Mesenchymal stem cell (in vitro differentiated cells and primary cell): Measurements from ENCODE around the gene MYBPC1.

ENCODE experiments used
- DNase-seq: peaks from one replicate; pipeline ENCODE4 v3.0.0-alpha.2; 2013
- H2AFZ ChIP-seq: one replicate; pipeline ENCODE4 v1.6.1; 2013; ENCODE audit warnings: low read depth, mild to moderate bottlenecking, control low read depth, inconsistent platforms, low read length, moderate library complexity
- H2AK5ac ChIP-seq: 2 replicates; pipeline ENCODE4 v1.6.1; 2013; ENCODE audit warnings: low read length, moderate library complexity, mild to moderate bottlenecking, inconsistent platforms; ENCODE audit not compliant: severe bottlenecking
- H2BK120ac ChIP-seq: one replicate; pipeline ENCODE4 v1.6.1; 2013; ENCODE audit warnings: low read depth, mild to moderate bottlenecking, inconsistent platforms, low read length, moderate library complexity
- H2BK12ac ChIP-seq, 2 experiments: one replicate each; pipeline ENCODE4 v1.6.1; 2013; ENCODE audit warnings: inconsistent platforms in 2 of 2, low read length in 2 of 2, mild to moderate bottlenecking in 2 of 2, moderate library complexity in 2 of 2, control low read depth in 1 of 2
- H2BK15ac ChIP-seq: one replicate; pipeline ENCODE4 v1.6.1; 2013; ENCODE audit warnings: mild to moderate bottlenecking, low read depth, inconsistent platforms; ENCODE audit not compliant: poor library complexity, severe bottlenecking
- H2BK5ac ChIP-seq: 2 replicates; pipeline ENCODE4 v1.6.1; 2013; ENCODE audit warnings: low read depth, mild to moderate bottlenecking, low read length, control low read depth, inconsistent platforms; ENCODE audit not compliant: poor library complexity, severe bottlenecking
- H3K14ac ChIP-seq, 2 experiments: one replicate each; pipeline ENCODE4 v1.6.1; 2013; ENCODE audit warnings: inconsistent platforms in 2 of 2, low read length in 2 of 2, control low read depth in 1 of 2, mild to moderate bottlenecking in 1 of 2, moderate library complexity in 1 of 2
- H3K18ac ChIP-seq, 2 experiments: one replicate each; pipeline ENCODE4 v1.6.1; 2013; ENCODE audit warnings: inconsistent platforms in 2 of 2, low read length in 2 of 2, control low read depth in 1 of 2, low read depth in 1 of 2, mild to moderate bottlenecking in 1 of 2
- H3K23ac ChIP-seq, 2 experiments: one replicate each; pipeline ENCODE4 v1.6.1; 2013; ENCODE audit warnings: inconsistent platforms in 2 of 2, low read length in 2 of 2, mild to moderate bottlenecking in 2 of 2, moderate library complexity in 2 of 2, control low read depth in 1 of 2
- H3K27ac ChIP-seq: 2 replicates; pipeline ENCODE4 v1.5.1; 2013; ENCODE audit warnings: mild to moderate bottlenecking, moderate library complexity, low read length, control low read depth, inconsistent platforms; ENCODE audit not compliant: poor library complexity, severe bottlenecking
- H3K27me3 ChIP-seq, 2 experiments: 2 replicates each; pipeline versions ENCODE4 v1.6.1 to v1.7.0; 2013; ENCODE audit warnings: low read length in 2 of 2, mild to moderate bottlenecking in 2 of 2, moderate library complexity in 2 of 2, control low read depth in 1 of 2, inconsistent platforms in 1 of 2; ENCODE audit not compliant: control insufficient read depth in 1 of 2, insufficient read depth in 1 of 2
- H3K36me3 ChIP-seq, 2 experiments: 2 replicates each; pipeline versions ENCODE4 v1.6.1 to v1.7.0; 2013; ENCODE audit warnings: low read length in 2 of 2, control low read depth in 1 of 2, inconsistent platforms in 1 of 2, low read depth in 1 of 2, mild to moderate bottlenecking in 1 of 2; ENCODE audit not compliant: insufficient read depth in 2 of 2, control insufficient read depth in 1 of 2
- H3K4ac ChIP-seq, 2 experiments: one replicate each; pipeline ENCODE4 v1.6.1; 2013; ENCODE audit warnings: inconsistent platforms in 2 of 2, low read length in 2 of 2, mild to moderate bottlenecking in 2 of 2, moderate library complexity in 2 of 2, control low read depth in 1 of 2, low read depth in 1 of 2
- H3K4me1 ChIP-seq: 2 replicates; pipeline ENCODE4 v1.6.1; 2013; ENCODE audit warnings: low read depth, low read length, control low read depth; ENCODE audit not compliant: control insufficient read depth, insufficient read depth
- H3K4me2 ChIP-seq: 2 replicates; pipeline ENCODE4 v1.6.1; 2013; ENCODE audit warnings: low read length, mild to moderate bottlenecking, inconsistent platforms; ENCODE audit not compliant: poor library complexity, severe bottlenecking
- H3K4me3 ChIP-seq, 2 experiments: 2 replicates each; pipeline versions ENCODE4 v1.5.1 to v1.7.0; 2013; ENCODE audit warnings: low read length in 2 of 2, mild to moderate bottlenecking in 2 of 2, control low read depth in 1 of 2, low read depth in 1 of 2; ENCODE audit not compliant: insufficient read depth in 1 of 2
- H3K79me1 ChIP-seq: replicated peaks from 2 replicates; pipeline ENCODE4 v1.6.1; 2013; ENCODE audit warnings: mild to moderate bottlenecking, control low read depth, low read length, inconsistent platforms; ENCODE audit not compliant: poor library complexity, severe bottlenecking
- H3K9ac ChIP-seq: 2 replicates; pipeline ENCODE4 v1.7.0; 2013; ENCODE audit warnings: mild to moderate bottlenecking, low read length, moderate library complexity
- H3K9me3 ChIP-seq: 2 replicates; pipeline ENCODE4 v1.7.0; 2013; ENCODE audit warnings: mild to moderate bottlenecking, low read length; ENCODE audit not compliant: control insufficient read depth
- H4K8ac ChIP-seq: one replicate; pipeline ENCODE4 v1.6.1; 2013; ENCODE audit warnings: inconsistent platforms, mild to moderate bottlenecking, low read length, moderate library complexity
- H4K91ac ChIP-seq: one replicate; pipeline ENCODE4 v1.6.1; 2013; ENCODE audit warnings: mild to moderate bottlenecking, low read length, inconsistent platforms
- WGBS: methylation state at CpG from one replicate; pipeline ENCODE4 v1.1.7; 2013; ENCODE audit warnings: mixed read lengths; 5-methylcytosine and 5-hydroxymethylcytosine counted together

Gene MYBPC1

GRCh38 chr12:101596172-101596571 lies 1.4 kb downstream of the MYBPC1 start:
- H3K4me1 ChIP-seq: no peaks in the 10 kb centered on the region
- no peak overlapping the region for H4K8ac ChIP-seq
- WGBS: no CpG with 5 or more reads among the region's 2 CpGs
- H3K36me3 ChIP-seq: no peaks in the 10 kb centered on the region
- no peaks in the 10 kb centered on the region for H3K27me3 ChIP-seq
- H2BK15ac ChIP-seq: no peak overlapping the region
- no peak overlapping the region for H3K14ac ChIP-seq
- no peak overlapping the region for H3K18ac ChIP-seq
- no peak overlapping the region for H3K23ac ChIP-seq
- no peaks in the 10 kb centered on the region for H3K79me1 ChIP-seq
- no peak overlapping the region for H3K9ac ChIP-seq
- no peak overlapping the region for H3K27ac ChIP-seq
- H2AFZ ChIP-seq: no peak overlapping the region
- DNase-seq: no peak
- H2BK12ac ChIP-seq: no peak overlapping the region
- H3K4me3 ChIP-seq: no peak overlapping the region
- no peak overlapping the region for H2BK120ac ChIP-seq
- no peak overlapping the region for H4K91ac ChIP-seq
- H3K4me2 ChIP-seq: no peak overlapping the region
- H3K9me3 ChIP-seq: no peaks in the 10 kb centered on the region
- H2AK5ac ChIP-seq: no peak overlapping the region
- no peak overlapping the region for H3K4ac ChIP-seq
- no peak overlapping the region for H2BK5ac ChIP-seq

- H3K36me3 ChIP-seq: no peaks in the 10 kb centered on the region
- 47% methylated on average over 1 of the region's 2 CpGs for WGBS
- no peaks in the 10 kb centered on the region for H3K27me3 ChIP-seq
- no peak overlapping the region for H2BK5ac ChIP-seq
- no peak overlapping the region for H3K18ac ChIP-seq
- no peaks in the 10 kb centered on the region for H3K9me3 ChIP-seq
- H3K4me1 ChIP-seq: no peaks in the 10 kb centered on the region
- H3K27ac ChIP-seq: no peak overlapping the region
- H2AFZ ChIP-seq: no peak overlapping the region
- no peak overlapping the region for H3K4me3 ChIP-seq
- H2BK120ac ChIP-seq: no peak overlapping the region
- H3K4ac ChIP-seq: no peak overlapping the region
- no peaks in the 10 kb centered on the region for H3K79me1 ChIP-seq
- H3K9ac ChIP-seq: no peak overlapping the region
- H2BK15ac ChIP-seq: no peak overlapping the region
- no peak overlapping the region for H4K8ac ChIP-seq
- no peak overlapping the region for H3K23ac ChIP-seq
- H2BK12ac ChIP-seq: no peak overlapping the region
- no peak overlapping the region for H4K91ac ChIP-seq
- no peak overlapping the region for H3K14ac ChIP-seq
- DNase-seq: no peak
- no peak overlapping the region for H3K4me2 ChIP-seq
- no peak overlapping the region for H2AK5ac ChIP-seq
Measured at GRCh38 chr12:101597164-101597563, 2.4 kb downstream of the MYBPC1 start.

GRCh38 chr12:101598483-101598882 lies 3.7 kb downstream of the MYBPC1 start:
- Histone ChIP-seq H3K79me1 (no peaks in the 10 kb centered on the region), H3K4ac (no peak overlapping the region), H3K27me3 (no peaks in the 10 kb centered on the region), H4K91ac (no peak overlapping the region), H3K14ac (no peak overlapping the region), H2BK12ac (no peak overlapping the region), H3K4me3 (no peak overlapping the region), H2AK5ac (no peak overlapping the region), H3K9me3 (no peaks in the 10 kb centered on the region), H2BK15ac (no peak overlapping the region), H3K18ac (no peak overlapping the region), H3K27ac (no peak overlapping the region), H3K4me2 (no peak overlapping the region), H3K9ac (no peak overlapping the region), H3K23ac (no peak overlapping the region), H2AFZ (no peak overlapping the region), H3K36me3 (no peaks in the 10 kb centered on the region), H2BK120ac (no peak overlapping the region), H4K8ac (no peak overlapping the region), H2BK5ac (no peak overlapping the region), H3K4me1 (no peaks in the 10 kb centered on the region)
- no peak for DNase-seq
- WGBS: 53% methylated on average over 1 of the region's 3 CpGs

- H3K4ac ChIP-seq: no peak overlapping the region
- H3K4me2 ChIP-seq: no peak overlapping the region
- no peak overlapping the region for H4K8ac ChIP-seq
- H3K36me3 ChIP-seq: no peaks in the 10 kb centered on the region
- DNase-seq: no peak
- no peak overlapping the region for H2BK5ac ChIP-seq
- no peak overlapping the region for H3K4me3 ChIP-seq
- H3K23ac ChIP-seq: no peak overlapping the region
- no peak overlapping the region for H2BK15ac ChIP-seq
- no peak overlapping the region for H3K9ac ChIP-seq
- no peak overlapping the region for H2BK12ac ChIP-seq
- WGBS: no CpG with 5 or more reads among the region's 1 CpG
- no peaks in the 10 kb centered on the region for H3K79me1 ChIP-seq
- no peaks in the 10 kb centered on the region for H3K9me3 ChIP-seq
- H3K14ac ChIP-seq: no peak overlapping the region
- no peak overlapping the region for H3K27ac ChIP-seq
- H3K27me3 ChIP-seq: no peaks in the 10 kb centered on the region
- H2BK120ac ChIP-seq: no peak overlapping the region
- no peak overlapping the region for H2AK5ac ChIP-seq
- H2AFZ ChIP-seq: no peak overlapping the region
- H3K18ac ChIP-seq: no peak overlapping the region
- H3K4me1 ChIP-seq: no peaks in the 10 kb centered on the region
- H4K91ac ChIP-seq: no peak overlapping the region
Measured at GRCh38 chr12:101599311-101599710, 4.5 kb downstream of the MYBPC1 start.
